Neural cell (in vitro differentiated cells): ENCODE results near the gene NIPBL.

Source experiments
- CTCF ChIP-seq: fragments of 450-650 bp; IDR thresholded peaks from 2 replicates; pipeline ENCODE4 v1.5.1; 2014; ENCODE audit warnings: antibody characterized with exemption, mild to moderate bottlenecking, moderate library complexity; ENCODE audit not compliant: poor library complexity, severe bottlenecking
- EZH2 ChIP-seq: fragments of 200-600, 300-800 bp; shearing (Covaris generic), sonication (generic); IDR thresholded peaks from 2 replicates; pipeline ENCODE4 v1.6.1; 2014; ENCODE audit warnings: antibody characterized with exemption, low read length, borderline replicate concordance, mild to moderate bottlenecking; ENCODE audit not compliant: insufficient read depth, poor library complexity, severe bottlenecking
- TAF1 ChIP-seq: IDR thresholded peaks from 2 replicates; pipeline ENCODE4 v1.6.1; 2012; ENCODE audit warnings: low read depth

GRCh38 chr5:36902353-36902752, 25.8 kb downstream of the NIPBL start:
- TF ChIP-seq CTCF: no peak
- TF ChIP-seq EZH2: no peak
- TF ChIP-seq TAF1: no peak
